A549 treated with CpdA at 1 μM for 4 hours (cell line): ENCODE measurements around the gene OR6N1. TPM values are rescaled to one million over a fixed set of nuclear protein-coding genes. Genes with fewer than 3 reads are reported as not detected.

Source experiments
- total RNA-seq: library from RNA; stranded (reverse); fragments of 200-300 nt; extraction: Qiagen RNA extraction; gene quantifications from 5 replicates; pipeline ENCODE4 v1.2.3, GENCODE V29; 2022; ENCODE audit warnings: low read depth

Gene OR6N1, protein sequence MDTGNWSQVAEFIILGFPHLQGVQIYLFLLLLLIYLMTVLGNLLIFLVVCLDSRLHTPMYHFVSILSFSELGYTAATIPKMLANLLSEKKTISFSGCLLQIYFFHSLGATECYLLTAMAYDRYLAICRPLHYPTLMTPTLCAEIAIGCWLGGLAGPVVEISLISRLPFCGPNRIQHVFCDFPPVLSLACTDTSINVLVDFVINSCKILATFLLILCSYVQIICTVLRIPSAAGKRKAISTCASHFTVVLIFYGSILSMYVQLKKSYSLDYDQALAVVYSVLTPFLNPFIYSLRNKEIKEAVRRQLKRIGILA
- not detected in 5 replicates for total RNA-seq

DNA sequence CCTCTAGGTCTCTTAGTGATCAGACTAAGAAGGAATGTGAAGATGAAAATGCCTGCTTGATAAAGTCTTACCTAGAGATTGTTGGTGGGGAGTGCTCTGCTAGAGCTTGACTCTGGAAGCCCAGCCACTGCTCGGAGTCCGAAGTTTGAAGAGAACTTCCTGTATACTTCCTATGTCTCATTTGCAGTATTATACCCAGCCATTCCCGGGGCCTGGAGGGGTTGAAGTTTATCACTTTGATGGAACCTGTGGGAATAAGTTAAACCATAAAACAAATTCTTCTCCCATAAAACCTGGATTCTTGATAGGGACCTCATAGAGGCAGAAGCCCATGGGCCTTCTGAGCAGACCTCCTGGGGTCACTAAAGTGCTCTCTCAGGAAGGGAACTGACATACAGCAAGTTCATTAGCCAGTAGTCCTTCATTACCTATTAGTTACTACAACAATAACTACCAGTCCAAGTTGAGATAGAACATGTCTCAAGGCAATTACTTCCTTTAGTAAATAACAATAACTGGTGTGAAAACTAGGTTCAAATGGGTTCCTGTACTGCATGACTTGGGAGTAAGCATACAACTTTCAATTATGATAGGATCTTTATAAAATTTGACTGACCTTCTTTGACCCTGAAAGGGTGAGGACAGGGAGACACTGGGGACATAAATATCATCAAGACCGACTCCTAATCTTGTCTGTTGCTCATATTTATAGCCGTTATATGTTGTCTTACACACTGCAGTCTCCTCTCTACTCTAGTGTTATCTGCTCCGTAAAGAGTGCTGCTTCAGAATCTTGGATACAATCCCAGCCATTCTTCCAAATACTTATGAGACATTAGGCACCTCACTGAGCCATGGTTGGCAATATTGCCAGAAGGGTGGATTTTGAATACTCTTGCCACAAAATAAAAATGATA, at the start of gene OR6N1:
Gene OR6N1 (minus strand): TSS at position 246 of the 917 bp plus-strand sequence. CDS start 5,513 bp downstream, outside the sequence.

DNA sequence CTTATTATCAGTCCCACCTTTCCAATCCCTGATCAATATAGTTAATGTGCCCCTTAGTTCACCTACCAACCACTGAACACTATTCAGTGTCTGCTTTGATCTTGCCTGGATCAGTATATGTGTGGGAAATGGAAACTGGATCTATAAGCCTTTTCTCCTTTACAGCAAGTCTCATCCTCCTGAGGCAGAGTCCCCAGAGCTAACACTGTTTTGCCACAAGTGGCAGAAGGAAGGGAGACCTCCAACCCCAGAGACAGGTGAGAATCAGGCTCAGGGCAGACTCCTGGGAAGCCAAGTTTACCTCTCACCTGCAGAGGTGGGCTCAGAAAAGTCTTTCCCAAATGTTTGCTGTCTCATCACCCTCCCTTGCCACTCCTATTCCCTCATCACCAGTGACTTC, 9.1 kb upstream of the OR6N1 start, which contains the start of gene OR6N2:
Gene OR6N2 (minus strand): TSS at position 101 of the 400 bp plus-strand sequence. CDS start 3,569 bp downstream, outside the sequence.

DNA sequence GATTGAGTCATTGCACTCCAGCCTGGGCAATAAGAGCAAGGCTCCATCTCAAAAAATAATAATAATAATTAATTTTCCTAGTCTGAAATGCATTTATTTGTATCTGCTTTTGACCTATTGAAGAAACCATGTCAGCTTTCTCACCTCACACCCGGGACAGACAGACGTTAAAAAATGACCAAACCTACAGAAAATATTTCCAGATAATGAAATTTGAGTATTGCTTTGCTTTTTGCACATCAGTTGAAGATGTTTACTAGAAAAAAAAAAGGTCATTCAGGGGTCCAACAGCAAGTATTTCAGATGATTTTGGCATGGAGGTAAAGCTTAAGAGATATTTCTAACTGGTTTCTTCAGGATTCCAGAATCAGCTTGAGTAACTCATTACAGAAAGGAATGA, 17.6 kb downstream of the OR6N1 start, which contains the start of gene OR6K6:
Gene OR6K6 (plus strand): TSS at position 301 of the 400 bp plus-strand sequence. CDS start 168 bp downstream, outside the sequence.

DNA sequence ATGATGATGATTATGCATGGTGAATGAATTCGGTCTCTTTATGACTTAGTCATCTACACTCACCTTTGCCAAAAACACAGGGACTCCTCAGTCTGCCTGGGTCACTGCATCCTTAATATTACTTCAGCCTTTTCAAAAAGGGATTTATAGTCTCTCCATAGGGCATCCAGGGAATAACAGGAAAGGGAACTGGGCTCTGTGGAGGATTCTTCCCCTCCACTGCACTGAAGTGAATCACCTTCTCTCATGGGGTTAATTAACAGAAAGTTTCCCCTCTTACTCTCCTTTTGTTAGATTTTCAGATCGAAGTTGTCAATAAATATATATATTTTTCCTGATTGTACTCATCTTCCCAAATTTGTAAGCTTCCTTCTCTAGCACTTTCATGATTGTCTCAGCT, 51.4 kb downstream of the OR6N1 start, which contains the start of gene OR6K3:
Gene OR6K3 (minus strand): TSS at position 101 of the 400 bp plus-strand sequence. CDS start 2,605 bp downstream, outside the sequence.

Other genes starting within 250 kb of the OR6N1 start
- not detected in 5 replicates for gene OR6Y1, start 217.8 kb downstream of the OR6N1 start, total RNA-seq
- gene OR6P1, start 201.6 kb downstream of the OR6N1 start, total RNA-seq = not detected in 5 replicates
- not detected in 5 replicates for gene OR10X1, start 192.3 kb downstream of the OR6N1 start, total RNA-seq
- gene OR10Z1, start 166.9 kb downstream of the OR6N1 start, total RNA-seq = not detected in 5 replicates
- not detected in 5 replicates for gene SPTA1, start 85.5 kb downstream of the OR6N1 start, total RNA-seq
- gene OR6K2, start 71.5 kb downstream of the OR6N1 start, total RNA-seq = not detected in 5 replicates
- not detected in 5 replicates for gene OR6K3, start 51.5 kb downstream of the OR6N1 start, total RNA-seq
- gene OR6K6, start 17.5 kb downstream of the OR6N1 start, total RNA-seq = not detected in 5 replicates
- gene OR6N2, start 9.0 kb upstream of the OR6N1 start, total RNA-seq = not detected in 5 replicates
- gene MNDA, start 59.2 kb upstream of the OR6N1 start, total RNA-seq = not detected in 5 replicates
- gene PYHIN1, start 159.4 kb upstream of the OR6N1 start, total RNA-seq = not detected in 5 replicates
- 3.6 to 5.9 TPM (median 4.1 TPM) in 5 replicates for gene IFI16, start 237.7 kb upstream of the OR6N1 start, total RNA-seq